Measurements from ENCODE around the gene SCO1. TPM values are rescaled to one million over a fixed set of nuclear protein-coding genes. Genes with fewer than 3 reads are reported as not detected.
A peak's percentile ranks its signal among the peaks of the same experiment; 100 is the strongest.
"Not testable (repeated sequence)": the region's sequence is repeated elsewhere in the genome, so short reads cannot be mapped to it uniquely, and the experiment has no call there.

Gene SCO1
- total and polyA plus RNA-seq, 7 donors, result 12.2 to 37.5 (median 22.1) TPM

DNA sequence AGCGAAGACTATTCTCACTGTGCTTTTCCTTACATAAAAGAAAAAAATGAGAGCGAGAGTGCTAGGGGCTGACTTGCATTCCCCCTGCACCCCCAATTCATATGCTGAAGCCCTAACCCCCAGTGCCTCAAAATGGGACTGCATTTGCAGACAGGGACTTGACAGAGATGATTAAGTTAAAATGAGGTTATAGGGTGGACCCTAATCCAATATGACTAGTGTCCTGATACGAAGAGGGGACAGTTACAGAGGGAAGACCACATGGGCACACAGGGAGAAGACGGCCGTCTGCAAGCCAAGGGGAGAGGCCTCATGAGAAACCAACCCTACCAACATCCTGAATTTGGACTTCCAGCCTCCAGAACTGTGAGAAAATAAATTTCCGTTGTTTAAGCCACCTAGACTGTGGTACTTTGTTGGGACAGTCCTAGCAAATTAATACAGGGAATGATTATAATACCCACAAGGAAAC, 34.1 kb upstream of the SCO1 start:
- TF ChIP-seq POLR2A (IDR thresholded peaks at IDR 0.05) (no peak), EP300 (IDR thresholded peaks at IDR 0.05) (no peak), POLR2AphosphoS5 (IDR thresholded peaks at IDR 0.05) (no peak)
- TF ChIP-seq, protein P1, sequence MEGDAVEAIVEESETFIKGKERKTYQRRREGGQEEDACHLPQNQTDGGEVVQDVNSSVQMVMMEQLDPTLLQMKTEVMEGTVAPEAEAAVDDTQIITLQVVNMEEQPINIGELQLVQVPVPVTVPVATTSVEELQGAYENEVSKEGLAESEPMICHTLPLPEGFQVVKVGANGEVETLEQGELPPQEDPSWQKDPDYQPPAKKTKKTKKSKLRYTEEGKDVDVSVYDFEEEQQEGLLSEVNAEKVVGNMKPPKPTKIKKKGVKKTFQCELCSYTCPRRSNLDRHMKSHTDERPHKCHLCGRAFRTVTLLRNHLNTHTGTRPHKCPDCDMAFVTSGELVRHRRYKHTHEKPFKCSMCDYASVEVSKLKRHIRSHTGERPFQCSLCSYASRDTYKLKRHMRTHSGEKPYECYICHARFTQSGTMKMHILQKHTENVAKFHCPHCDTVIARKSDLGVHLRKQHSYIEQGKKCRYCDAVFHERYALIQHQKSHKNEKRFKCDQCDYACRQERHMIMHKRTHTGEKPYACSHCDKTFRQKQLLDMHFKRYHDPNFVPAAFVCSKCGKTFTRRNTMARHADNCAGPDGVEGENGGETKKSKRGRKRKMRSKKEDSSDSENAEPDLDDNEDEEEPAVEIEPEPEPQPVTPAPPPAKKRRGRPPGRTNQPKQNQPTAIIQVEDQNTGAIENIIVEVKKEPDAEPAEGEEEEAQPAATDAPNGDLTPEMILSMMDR (IDR thresholded peaks at IDR 0.05), result no peak
- 68 to 88% methylated on average over 6 of the region's 6 CpGs for WGBS, 2 donors

DNA sequence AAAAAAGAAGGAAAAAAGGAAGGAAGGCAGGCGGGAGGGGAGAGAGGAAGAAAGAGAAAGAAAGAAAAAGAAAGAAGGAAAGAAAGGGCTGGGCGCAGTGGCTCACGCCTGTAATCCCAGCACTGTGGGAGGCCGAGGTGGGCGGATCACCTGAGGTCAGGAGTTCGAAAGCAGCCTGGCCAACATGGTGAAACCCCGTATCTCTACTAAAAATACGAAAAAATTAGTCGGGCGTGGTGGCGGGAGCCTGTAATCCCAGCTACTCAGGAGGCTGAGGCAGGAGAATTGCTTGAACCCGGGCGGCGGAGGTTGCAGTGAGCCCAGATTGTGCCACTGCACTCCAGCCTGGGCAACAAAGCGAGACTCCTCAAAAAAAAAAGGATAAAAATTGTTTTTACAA, 32.9 kb upstream of the SCO1 start:
- H3K4me1 ChIP-seq, result peaks cover 2 to 17% (median 10%) of the 10 kb centered on the region in 4 donors
- H3K27ac ChIP-seq, result peak overlapping the region; percentile 87 to 96 (median 95)
- 9 to 11% methylated on average over 15 of the region's 15 CpGs for WGBS, 2 donors
- H3K27me3 ChIP-seq; intact Hi-C loops (cut with DNase I); H3K9me3 ChIP-seq; DNase-seq: not testable (repeated sequence)
- H3K4me3 ChIP-seq, result peak overlapping the region; percentile 57 to 81 (median 73)
- peaks cover 0 to 15% (median 3%) of the 10 kb centered on the region in 4 donors for H3K36me3 ChIP-seq

More for the DNA sequence above, 34.1 kb upstream of the SCO1 start:
- DNase-seq, result no peak
- peak overlapping the region in 1 of 4 donors; percentile 81 for H3K4me3 ChIP-seq
- H3K9me3 ChIP-seq, result no peaks in the 10 kb centered on the region
- H3K4me1 ChIP-seq, result peaks cover 2 to 17% (median 10%) of the 10 kb centered on the region in 4 donors
- peak overlapping the region in 3 of 4 donors; percentile 28 to 96 (median 95) for H3K27ac ChIP-seq
- no peaks in the 10 kb centered on the region for H3K27me3 ChIP-seq
- H3K36me3 ChIP-seq, result peaks cover 0 to 4% (median 1%) of the 10 kb centered on the region in 4 donors
- intact Hi-C loops (cut with DNase I), result no loop called here

DNA sequence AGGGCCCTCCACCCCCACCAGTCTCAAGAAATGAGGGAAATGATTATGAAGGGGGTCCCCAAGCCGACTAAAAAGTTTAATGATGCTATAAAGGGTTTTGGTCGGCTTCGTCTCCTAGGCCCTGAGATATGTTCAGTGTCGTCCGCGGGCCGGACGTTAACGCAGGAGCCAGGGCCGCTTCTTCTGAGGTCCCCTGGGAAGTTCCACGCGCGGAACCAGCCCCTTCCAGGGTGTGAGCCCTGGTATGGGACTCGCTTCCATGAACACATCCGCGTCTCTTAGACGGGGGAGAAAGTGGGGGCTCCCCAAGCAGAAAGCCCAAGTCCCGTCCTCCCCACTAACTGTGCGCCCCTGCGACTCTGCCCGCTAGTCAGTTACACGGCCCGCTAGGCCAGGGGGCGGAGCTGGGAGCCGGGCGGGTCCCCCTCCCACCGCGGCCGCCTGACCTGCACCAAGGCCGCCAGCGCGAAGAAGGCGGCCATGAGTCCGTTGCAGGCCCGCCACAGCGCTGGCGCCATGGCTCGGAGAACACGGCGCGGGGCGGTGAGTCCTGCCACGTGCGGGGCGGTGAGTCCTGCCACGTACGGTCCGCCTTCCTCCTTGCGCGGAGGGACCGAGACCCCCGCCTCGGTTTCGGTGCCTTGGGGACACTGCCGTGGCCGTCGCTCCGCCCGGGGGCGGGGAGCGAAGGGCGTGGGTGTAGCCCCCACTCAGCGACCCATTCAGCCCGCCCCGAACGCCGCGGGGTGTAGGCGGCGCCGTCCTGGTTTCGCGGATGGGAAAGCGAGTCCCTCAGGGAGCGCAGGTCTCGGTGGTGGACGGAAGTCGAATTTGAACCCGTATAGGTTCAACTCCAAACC, 32.2 kb upstream of the SCO1 start, which contains the start of gene TMEM220:
TMEM220 (minus strand) TSS at position 690 of the 860 bp plus-strand sequence; CDS start at position 518, 172 bp downstream.
- WGBS, 2 donors, result 7 to 19% methylated on average over 79 of the region's 79 CpGs
- intact Hi-C loops (cut with DNase I), result loop anchor here (2.0 kb wide), 1 partner anchor 33 kb away; the partner anchor contains the start of genes ADPRM and SCO1
- H3K4me3 ChIP-seq, result peak within 1 kb of the TSS; percentile 57 to 81 (median 73)

DNA sequence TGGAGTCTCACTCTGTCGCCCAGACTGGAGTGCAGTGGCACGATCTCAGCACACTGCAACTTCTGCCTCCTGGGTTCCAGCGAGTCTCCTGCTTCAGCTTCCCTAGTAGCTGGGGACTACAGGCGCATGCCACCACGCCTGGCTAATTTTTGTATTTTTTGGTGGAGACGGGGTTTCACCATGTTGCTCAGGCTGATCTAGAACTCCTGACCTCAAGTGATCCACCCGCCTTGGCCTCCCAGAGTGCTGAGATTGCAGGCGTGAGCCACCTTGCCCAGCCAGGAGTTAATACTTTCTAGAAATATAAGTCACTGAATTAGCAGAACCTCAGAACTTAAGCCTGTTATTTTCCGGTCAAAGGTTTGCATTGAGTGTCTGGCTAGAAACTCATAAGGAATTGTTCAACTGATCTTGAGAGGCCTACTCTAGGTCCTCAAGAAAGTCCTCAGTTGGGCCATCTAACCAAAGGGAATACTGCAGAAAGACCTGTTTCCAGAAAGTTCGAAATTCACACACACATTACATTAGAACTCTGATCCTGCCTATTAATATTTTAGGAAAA, 31.1 kb upstream of the SCO1 start:
- H3K9me3 ChIP-seq, result no peaks in the 10 kb centered on the region
- H3K4me3 ChIP-seq, result no peak overlapping the region
- intact Hi-C loops (cut with DNase I), result loop anchor here (2.0 kb wide), 1 partner anchor 32 kb away; the partner anchor contains the start of genes ADPRM and SCO1
- no peak for TF ChIP-seq POLR2AphosphoS5 (IDR thresholded peaks at IDR 0.05)
- TF ChIP-seq POLR2A (IDR thresholded peaks at IDR 0.05), result no peak
- TF ChIP-seq EP300 (IDR thresholded peaks at IDR 0.05), result no peak
- TF ChIP-seq, protein P1 (IDR thresholded peaks at IDR 0.05), result no peak
- H3K36me3 ChIP-seq, result peaks cover 0 to 34% (median 9%) of the 10 kb centered on the region in 4 donors
- 94% methylated on average over 10 of the region's 10 CpGs for WGBS, 2 donors
- peaks cover 2 to 17% (median 10%) of the 10 kb centered on the region in 4 donors for H3K4me1 ChIP-seq
- DNase-seq, result no peak
- H3K27me3 ChIP-seq, result no peaks in the 10 kb centered on the region
- peak overlapping the region; percentile 87 to 96 (median 95) for H3K27ac ChIP-seq

More for the DNA sequence above, 32.2 kb upstream of the SCO1 start, which contains the start of gene TMEM220:
- H3K4me1 ChIP-seq, result peaks cover 2 to 17% (median 10%) of the 10 kb centered on the region in 4 donors
- H3K27ac ChIP-seq, result peak within 1 kb of the TSS; percentile 87 to 96 (median 95)
- peak; percentile 94 for DNase-seq
- TF ChIP-seq, protein P1 (IDR thresholded peaks at IDR 0.05), result no peak
- TF ChIP-seq POLR2A (IDR thresholded peaks at IDR 0.05) (peak; percentile 52 to 58), POLR2AphosphoS5 (IDR thresholded peaks at IDR 0.05) (peak; percentile 53 to 83 (median 74)), EP300 (IDR thresholded peaks at IDR 0.05) (no peak)
- H3K36me3 ChIP-seq, result peaks cover 0 to 22% (median 5%) of the 10 kb centered on the region in 4 donors
- no peaks in the 10 kb centered on the region for H3K27me3 ChIP-seq
- no peaks in the 10 kb centered on the region for H3K9me3 ChIP-seq

Measured in sigmoid colon (tissue), 7 donors.